ENCODE measurements around the gene PPP2R1B. TPM values are rescaled to one million over a fixed set of nuclear protein-coding genes. Genes with fewer than 3 reads are reported as not detected.

The PPP2R1B gene
- total RNA-seq, 3 donors from 2014 or later, result 57.3 to 66.8 (median 59.0) TPM

DNA sequence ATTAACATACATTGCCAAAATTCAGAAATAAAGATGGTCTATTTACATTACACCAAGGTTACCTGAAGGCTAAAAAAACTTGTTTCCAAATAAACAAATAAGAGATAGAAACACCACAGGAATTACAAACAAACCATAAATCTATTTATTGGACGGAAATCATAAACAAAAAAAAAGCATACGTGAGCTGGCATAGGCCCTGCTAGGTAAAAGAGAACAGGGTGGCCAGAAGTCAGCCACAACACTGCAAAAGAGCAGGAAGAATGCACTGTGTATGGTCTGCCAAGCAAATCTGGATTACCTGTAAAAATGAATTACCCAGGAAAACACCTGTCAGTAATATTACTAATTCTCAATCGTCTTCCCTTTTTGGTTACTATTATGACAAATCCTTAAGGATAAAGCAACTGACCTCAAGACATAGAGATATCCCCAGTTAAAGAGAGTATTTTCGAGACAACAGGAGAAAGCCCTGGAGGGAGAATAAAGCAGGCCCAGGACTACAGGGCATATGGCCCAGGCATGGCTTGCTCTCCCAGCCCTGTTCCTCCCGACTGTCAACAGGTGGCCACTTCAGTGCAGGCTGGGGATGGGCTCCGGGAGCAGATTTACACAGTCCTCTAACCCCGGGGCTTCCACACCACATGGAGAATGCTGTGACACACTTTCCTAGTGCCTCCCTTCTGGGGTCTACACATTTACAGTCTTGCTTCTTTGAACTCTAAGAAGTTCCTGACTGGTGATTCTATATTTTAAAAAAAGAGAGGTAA is 18.0 kb downstream of the PPP2R1B start:
- Mint-ChIP-seq H3K4me3 (no peak overlapping the region), H3K4me1 (ENCODE audit: low read depth) (no peaks in the 10 kb centered on the region), H3K9me3 (no peaks in the 10 kb centered on the region), H3K27me3 (ENCODE audit: low read depth) (no peaks in the 10 kb centered on the region), H3K36me3 (ENCODE audit: insufficient read depth) (peaks cover 58% of the 10 kb centered on the region)
- no peak for DNase-seq
- no peak for ATAC-seq

DNA sequence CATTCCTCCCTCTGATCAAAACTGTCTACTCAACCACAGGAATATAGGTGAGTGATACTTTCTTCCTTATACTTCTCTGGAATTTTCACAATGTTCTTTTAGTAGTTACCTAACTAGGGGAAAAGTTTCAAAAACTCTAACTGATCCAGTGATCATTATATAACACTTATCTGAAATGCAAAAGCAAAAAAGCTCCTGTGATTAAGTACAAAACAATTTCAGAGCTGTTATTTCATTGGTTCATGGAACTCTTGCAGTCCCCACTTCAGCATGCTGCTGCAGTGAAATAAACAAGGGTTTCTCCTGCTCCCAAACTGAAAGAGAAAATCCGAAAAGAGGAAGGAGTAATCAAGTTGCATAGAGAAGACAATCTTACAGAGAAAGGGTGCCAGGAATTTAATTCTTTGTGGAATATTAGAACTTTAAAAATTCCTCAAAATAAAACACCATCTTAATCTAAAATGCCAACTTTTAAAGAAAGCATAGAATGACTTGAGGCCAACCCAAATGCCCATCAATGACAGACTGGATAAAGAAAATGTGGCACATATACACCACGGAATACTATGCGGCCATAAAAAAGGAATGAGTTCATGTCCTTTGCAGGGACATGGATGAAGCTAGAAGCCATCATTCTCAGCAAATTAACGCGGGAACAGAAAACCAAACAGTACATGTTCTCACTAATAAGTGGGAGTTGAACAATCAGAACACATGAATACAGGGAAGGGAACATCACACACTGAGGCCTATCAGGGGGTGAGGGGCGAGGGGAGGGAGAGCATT is 20.3 kb downstream of the PPP2R1B start:
- no peaks in the 10 kb centered on the region for H3K9me3 Mint-ChIP-seq
- H3K4me3 Mint-ChIP-seq, result no peak overlapping the region
- no peak for ATAC-seq
- H3K36me3 Mint-ChIP-seq (ENCODE audit: insufficient read depth), result peaks cover 60% of the 10 kb centered on the region
- DNase-seq, result no peak
- no peaks in the 10 kb centered on the region for H3K4me1 Mint-ChIP-seq (ENCODE audit: low read depth)
- no peaks in the 10 kb centered on the region for H3K27me3 Mint-ChIP-seq (ENCODE audit: low read depth)

DNA sequence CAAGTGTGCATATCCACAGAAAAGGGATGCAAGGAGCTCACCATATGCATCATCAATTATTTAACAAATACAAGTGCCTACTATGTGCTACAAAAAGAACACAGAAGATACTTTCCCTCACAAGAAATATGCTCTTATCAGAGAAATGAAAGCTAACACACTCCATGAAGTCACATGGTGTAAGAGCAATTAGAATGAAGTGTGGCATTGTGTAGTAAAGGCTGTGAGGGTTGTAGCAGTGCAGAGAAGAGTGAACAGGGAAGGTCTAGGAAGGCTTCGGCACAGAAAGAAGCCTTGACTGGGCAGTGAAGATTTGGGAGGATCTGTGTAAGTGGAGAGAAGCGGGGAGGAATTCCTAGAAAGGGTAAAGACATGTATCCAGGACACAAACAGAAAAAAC is 22.5 kb downstream of the PPP2R1B start:
- Mint-ChIP-seq H3K4me3 (no peak overlapping the region), H3K9me3 (no peaks in the 10 kb centered on the region), H3K4me1 (ENCODE audit: low read depth) (no peaks in the 10 kb centered on the region), H3K27me3 (ENCODE audit: low read depth) (no peaks in the 10 kb centered on the region), H3K36me3 (ENCODE audit: insufficient read depth) (peaks cover 63% of the 10 kb centered on the region)
- ATAC-seq (no peak), DNase-seq (no peak)

DNA sequence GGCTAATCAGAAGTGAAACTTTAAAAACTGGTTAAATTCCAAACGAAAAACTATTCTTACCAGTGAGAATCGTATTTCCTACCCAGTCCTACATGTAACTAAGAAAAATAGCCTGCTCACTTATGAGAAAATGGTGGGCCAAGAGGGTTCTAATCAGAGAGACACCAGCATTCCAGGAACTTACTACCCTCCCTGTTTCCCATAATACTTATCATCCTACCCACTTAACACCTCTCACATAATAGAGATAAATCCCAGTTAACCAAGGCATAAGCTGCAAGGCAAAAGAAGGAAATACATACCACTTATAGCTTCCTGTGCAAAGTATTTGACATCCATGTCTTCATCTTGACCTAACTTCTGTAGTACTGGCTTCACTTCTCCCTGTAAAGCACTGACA is 24.4 kb downstream of the PPP2R1B start:
- peaks cover 52% of the 10 kb centered on the region for H3K36me3 Mint-ChIP-seq (ENCODE audit: insufficient read depth)

DNA sequence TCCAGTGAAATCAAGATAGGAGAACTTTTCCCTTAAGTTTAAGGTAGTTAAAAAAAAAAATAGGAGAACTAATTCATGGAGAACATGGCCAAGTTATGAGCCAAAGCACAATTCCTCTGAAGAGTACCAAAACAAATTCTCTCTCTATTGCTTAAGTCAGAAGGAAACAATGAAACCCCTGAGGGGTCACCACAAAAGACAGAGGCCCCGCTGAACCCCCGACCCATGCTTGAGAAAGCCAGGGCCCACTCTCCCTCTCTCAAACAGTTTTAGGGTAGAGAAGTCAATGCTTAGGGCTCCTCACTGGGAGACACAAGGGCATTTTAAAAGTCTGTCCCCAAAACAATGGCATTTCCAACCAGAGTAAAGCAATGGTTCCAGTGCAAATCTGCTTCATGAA is 26.9 kb downstream of the PPP2R1B start:
- no peaks in the 10 kb centered on the region for H3K9me3 Mint-ChIP-seq

More for the DNA sequence above, 24.4 kb downstream of the PPP2R1B start:
- no peak for DNase-seq
- Mint-ChIP-seq H3K27me3 (ENCODE audit: low read depth) (no peaks in the 10 kb centered on the region), H3K4me3 (no peak overlapping the region), H3K9me3 (no peaks in the 10 kb centered on the region), H3K4me1 (ENCODE audit: low read depth) (peaks cover 1% of the 10 kb centered on the region)
- ATAC-seq, result no peak

DNA sequence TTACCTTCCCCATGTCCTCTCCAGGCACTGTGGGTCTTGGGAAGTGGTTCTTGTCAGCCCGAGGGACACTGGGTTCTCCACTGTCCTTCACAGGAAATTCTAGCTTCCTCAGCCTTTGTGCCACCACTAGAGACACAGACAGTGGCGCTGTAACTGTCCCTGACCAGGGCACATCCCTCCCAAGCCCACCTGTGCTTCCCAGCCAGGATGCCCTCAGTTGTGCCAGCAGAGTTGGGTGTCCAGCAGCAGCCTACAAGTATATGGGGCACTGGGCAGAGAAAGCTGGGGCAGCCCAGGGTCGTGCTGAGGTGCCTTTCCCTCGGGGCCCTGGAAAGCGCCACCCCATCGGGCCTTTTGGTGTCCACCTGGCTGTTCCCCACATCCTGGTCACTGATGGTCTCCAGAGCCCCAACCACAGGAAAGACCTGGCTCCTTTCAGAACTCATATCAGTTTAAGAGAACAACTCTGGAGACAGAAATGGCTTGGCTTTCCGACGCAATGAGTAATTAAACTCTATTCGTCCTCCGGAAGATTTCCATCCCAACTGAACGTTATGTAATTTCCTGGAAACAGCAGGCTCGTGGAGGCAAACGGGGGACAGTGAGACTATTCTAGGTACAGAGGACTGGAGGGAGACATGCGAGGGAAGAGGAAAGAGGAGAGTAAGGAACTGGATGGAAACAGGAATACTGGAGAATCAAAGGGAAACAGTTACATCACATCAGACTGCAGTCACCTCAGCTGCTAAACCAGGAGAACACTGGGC is 28.6 kb downstream of the PPP2R1B start:
- Mint-ChIP-seq H3K4me3 (no peak overlapping the region), H3K9me3 (no peaks in the 10 kb centered on the region), H3K36me3 (ENCODE audit: insufficient read depth) (peaks cover 27% of the 10 kb centered on the region), H3K27me3 (ENCODE audit: low read depth) (no peaks in the 10 kb centered on the region), H3K4me1 (ENCODE audit: low read depth) (peaks cover 10% of the 10 kb centered on the region)
- no peak for ATAC-seq
- no peak for DNase-seq

More for the DNA sequence above, 26.9 kb downstream of the PPP2R1B start:
- Mint-ChIP-seq H3K4me3 (no peak overlapping the region), H3K36me3 (ENCODE audit: insufficient read depth) (peaks cover 38% of the 10 kb centered on the region), H3K4me1 (ENCODE audit: low read depth) (peaks cover 10% of the 10 kb centered on the region), H3K27me3 (ENCODE audit: low read depth) (no peaks in the 10 kb centered on the region)
- DNase-seq (no peak), ATAC-seq (no peak)

DNA sequence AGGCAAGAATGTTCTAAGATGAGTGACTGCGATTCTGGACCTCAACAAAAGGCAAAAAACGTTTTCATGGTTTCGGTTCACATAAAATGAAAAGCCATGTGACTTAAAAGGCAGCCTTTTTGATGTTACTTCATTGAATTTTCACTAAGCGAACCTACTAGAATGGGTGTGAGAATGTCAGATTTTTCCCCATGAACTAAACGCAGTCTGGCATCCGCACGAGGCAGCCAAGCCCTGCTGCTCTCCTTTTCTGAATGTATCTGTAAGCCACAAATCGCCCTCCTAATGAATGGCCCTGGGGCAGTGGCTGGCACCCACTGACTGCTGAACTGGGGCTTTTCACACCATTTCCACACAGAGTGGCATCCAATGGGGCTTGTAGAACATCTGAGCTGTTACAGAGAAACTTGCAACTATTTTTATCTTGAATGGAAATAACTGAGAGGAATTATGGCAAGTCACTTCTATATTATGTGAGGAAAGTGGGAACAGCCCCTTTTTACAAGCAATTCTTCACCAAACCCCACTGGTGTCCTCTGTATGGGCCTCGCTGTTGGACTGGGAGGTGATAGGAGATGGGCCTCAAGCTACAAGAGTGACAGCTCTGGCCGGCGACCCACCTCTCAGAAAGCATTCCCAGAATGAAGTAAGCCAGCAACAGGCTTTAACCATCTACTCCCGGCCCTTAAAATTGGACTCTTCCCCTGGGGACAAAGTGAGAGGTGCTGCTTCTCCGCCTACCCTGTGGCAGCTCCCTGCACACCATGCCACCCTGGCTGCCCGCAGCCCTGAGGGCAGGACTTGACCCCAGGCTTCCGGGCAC is 29.4 kb downstream of the PPP2R1B start:
- Mint-ChIP-seq H3K9me3 (no peaks in the 10 kb centered on the region), H3K4me3 (no peak overlapping the region), H3K4me1 (ENCODE audit: low read depth) (peaks cover 10% of the 10 kb centered on the region), H3K36me3 (ENCODE audit: insufficient read depth) (peaks cover 26% of the 10 kb centered on the region), H3K27me3 (ENCODE audit: low read depth) (no peaks in the 10 kb centered on the region)
- no peak for ATAC-seq
- no peak for DNase-seq

DNA sequence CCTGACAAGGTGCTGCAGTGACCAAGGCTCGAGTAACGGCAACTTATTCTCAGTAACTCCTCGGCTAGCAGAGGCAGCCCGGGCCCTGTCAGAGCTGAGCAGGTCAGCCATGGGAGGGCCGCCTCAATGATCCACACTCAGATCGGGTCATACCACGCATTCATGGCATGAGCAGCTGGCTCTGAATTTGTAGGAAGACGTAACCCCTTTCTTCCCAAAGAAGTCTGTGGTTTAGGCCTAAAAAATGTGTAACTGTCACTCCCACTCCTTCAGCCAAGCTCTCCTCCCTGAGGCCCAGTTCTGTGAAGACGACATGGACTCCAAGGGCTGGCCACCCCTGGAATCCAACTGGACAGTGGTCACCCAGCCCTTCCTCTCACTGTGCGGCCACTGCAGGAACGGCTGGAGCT is 30.0 kb downstream of the PPP2R1B start:
- peaks cover 21% of the 10 kb centered on the region for H3K36me3 Mint-ChIP-seq (ENCODE audit: insufficient read depth)
- peaks cover 10% of the 10 kb centered on the region for H3K4me1 Mint-ChIP-seq (ENCODE audit: low read depth)
- no peak overlapping the region for H3K4me3 Mint-ChIP-seq
- H3K9me3 Mint-ChIP-seq, result no peaks in the 10 kb centered on the region
- DNase-seq (no peak), ATAC-seq (no peak)
- no peaks in the 10 kb centered on the region for H3K27me3 Mint-ChIP-seq (ENCODE audit: low read depth)

DNA sequence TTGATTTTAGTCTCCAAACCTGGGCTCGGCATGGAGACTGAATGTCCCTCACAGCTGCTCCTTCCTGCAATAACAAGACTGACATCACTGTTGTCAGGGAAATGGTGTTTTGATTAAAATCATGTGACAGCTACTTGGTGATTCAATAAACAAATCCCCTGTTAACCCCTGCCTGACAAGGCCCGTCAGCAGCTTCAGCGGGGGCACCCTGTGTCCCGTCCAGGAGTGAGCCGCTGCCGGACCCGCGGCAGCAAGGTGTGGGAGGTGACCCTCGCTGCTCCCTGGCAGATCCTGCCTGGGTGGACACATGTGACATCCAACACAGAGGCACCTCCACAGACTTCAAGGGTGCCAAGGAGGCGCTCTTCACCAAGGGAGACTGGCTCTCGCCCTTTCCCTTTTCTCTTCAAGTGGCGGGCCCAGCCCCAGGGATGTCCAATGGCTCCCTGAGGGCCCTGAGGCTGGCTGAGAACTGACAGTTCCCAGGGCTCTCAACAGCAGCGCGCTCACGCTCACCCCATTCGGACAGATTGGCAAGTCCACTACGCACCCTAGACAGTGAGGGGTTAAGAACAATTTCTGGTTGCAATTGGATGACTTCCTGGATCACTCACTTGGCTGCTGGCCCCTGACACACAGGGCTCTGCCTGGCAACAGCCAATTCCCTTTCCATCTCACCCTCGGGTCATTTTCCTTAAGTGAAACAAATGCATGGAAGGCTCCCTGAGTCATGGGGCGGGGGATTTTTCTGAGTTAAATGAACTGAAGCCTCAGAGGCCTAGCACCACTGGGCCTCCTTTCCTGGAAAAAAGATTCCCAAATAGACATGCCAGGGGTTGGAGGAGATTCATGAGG is 30.7 kb downstream of the PPP2R1B start:
- Mint-ChIP-seq H3K36me3 (ENCODE audit: insufficient read depth) (peaks cover 15% of the 10 kb centered on the region), H3K9me3 (no peaks in the 10 kb centered on the region), H3K27me3 (ENCODE audit: low read depth) (no peaks in the 10 kb centered on the region), H3K4me1 (ENCODE audit: low read depth) (peaks cover 10% of the 10 kb centered on the region), H3K4me3 (no peak overlapping the region)
- DNase-seq, result no peak
- no peak for ATAC-seq

DNA sequence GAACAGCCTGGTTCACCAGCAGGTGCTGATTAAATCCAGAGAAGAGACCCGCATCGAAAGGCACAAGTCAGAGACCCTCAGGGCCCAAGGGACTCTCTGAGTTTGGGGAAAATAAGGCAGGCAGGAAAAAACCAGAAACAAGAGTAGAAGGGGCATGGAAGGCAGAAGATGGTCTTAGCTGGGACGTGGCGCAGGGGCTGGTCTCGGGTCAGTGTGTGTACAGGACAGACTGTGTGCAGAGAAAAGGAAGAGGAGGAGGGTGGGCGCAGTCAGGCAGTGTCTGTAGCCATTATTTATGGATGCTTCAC is 31.3 kb downstream of the PPP2R1B start:
- ATAC-seq (no peak), DNase-seq (no peak)
- Mint-ChIP-seq H3K4me3 (no peak overlapping the region), H3K36me3 (ENCODE audit: insufficient read depth) (peaks cover 12% of the 10 kb centered on the region), H3K9me3 (no peaks in the 10 kb centered on the region), H3K4me1 (ENCODE audit: low read depth) (peaks cover 10% of the 10 kb centered on the region), H3K27me3 (ENCODE audit: low read depth) (no peaks in the 10 kb centered on the region)

DNA sequence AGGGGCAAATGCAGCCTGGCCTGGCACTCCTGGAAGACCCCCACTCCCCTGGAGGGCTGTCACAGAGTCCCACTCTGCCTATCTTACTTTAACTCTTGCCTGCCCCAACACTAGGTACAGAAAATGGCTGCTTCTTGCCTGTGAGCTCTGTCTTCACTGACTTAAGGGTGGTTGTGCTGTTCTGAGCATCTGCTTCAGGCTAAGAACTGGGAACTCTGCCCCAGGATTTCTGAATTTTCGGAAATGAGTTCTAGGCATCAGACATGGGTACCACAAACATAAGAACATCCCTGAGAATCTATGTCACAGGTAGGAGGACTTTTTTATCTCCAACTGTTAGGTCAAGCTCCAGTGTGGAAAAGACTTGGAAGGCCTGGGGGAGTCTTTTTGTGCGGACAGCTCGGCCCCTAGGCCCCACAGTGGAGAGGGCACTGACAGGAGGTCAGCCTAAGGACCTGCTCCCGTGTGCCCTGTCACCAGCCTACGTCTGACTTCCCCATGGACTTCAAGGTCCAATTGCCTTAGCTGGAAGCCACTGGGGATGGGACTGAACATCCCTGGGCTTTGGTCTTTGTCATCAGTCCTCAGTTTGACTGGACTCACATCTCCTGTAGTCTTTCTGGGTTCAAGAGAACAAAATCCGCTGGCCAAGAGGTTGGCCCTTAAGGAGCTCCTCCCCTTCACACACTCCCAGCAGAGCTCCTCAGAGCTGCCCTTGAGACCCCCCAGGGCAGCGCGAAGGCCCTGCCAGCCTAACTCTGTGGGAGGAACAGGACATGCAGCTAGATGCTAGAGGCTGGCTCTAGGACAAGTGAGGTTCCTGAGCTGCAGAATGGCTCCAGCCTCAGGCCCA is 31.9 kb downstream of the PPP2R1B start:
- no peak overlapping the region for H3K4me3 Mint-ChIP-seq
- peaks cover 10% of the 10 kb centered on the region for H3K4me1 Mint-ChIP-seq (ENCODE audit: low read depth)
- H3K9me3 Mint-ChIP-seq, result no peaks in the 10 kb centered on the region
- ATAC-seq (no peak), DNase-seq (no peak)
- H3K36me3 Mint-ChIP-seq (ENCODE audit: insufficient read depth), result peaks cover 8% of the 10 kb centered on the region
- H3K27me3 Mint-ChIP-seq (ENCODE audit: low read depth), result no peaks in the 10 kb centered on the region

DNA sequence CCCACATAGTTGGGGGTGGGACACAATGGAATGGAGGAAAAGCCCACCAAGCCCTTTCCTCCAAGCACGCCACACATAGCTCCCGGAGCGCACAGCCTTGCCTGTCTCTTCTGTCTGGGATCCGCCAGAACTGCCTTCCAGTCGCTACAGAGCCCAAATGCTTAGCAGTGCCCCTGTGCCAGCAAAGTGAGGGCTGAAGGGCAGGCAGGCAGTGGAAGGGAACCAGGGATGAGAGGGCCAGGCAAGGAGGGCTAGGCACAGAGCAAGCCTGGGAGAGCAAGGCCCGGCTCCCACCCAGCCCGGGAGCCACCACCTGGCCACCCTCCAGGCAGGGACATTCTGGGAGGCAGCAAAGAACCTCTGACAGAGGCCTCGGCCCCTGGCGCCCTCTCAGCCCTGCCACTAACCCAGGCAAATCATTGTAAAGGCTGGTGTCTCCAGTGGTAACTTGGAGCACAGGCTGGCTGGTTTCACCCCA is 32.5 kb downstream of the PPP2R1B start:
- no peak for ATAC-seq
- Mint-ChIP-seq H3K4me3 (no peak overlapping the region), H3K4me1 (ENCODE audit: low read depth) (peaks cover 10% of the 10 kb centered on the region), H3K36me3 (ENCODE audit: insufficient read depth) (peaks cover 5% of the 10 kb centered on the region), H3K27me3 (ENCODE audit: low read depth) (no peaks in the 10 kb centered on the region), H3K9me3 (no peaks in the 10 kb centered on the region)
- no peak for DNase-seq

Measured in activated T-cell treated with anti-CD3 and anti-CD28 coated beads, Interleukin-2, amount 50 U/mL, for 4 hours (primary cell).